ENCODE measurements around the gene CANX.
"Not testable (repeated sequence)": the region's sequence is repeated elsewhere in the genome, so short reads cannot be mapped to it uniquely, and the experiment has no call there.

The CANX gene

GRCh38 chr5:179731791-179732411, 33.1 kb downstream of the CANX start:
- no peak overlapping the region for H3K27ac ChIP-seq (ENCODE audit: low read length)
- H3K9me3 ChIP-seq (ENCODE audit: control insufficient read depth, insufficient read depth, low read length): no peaks in the 10 kb centered on the region
- H3K36me3 ChIP-seq (ENCODE audit: control insufficient read depth, insufficient read depth, low read length): peaks cover 13% of the 10 kb centered on the region; the same call in 1 of the 2 replicates
- peaks cover 2% of the 10 kb centered on the region; the same call in 1 of the 2 replicates for H3K4me1 ChIP-seq (ENCODE audit: control insufficient read depth, insufficient read depth, low read length)
- no peak for DNase-seq (ENCODE audit: low read depth, low spot score)
- H3K27me3 ChIP-seq (ENCODE audit: control insufficient read depth, insufficient read depth, low read length): no peaks in the 10 kb centered on the region
- no CpG with 5 or more reads among the region's 24 CpGs for WGBS (ENCODE audit: insufficient coverage, insufficient read length)
- H3K4me3 ChIP-seq (ENCODE audit: low read length): no peak overlapping the region

DNA sequence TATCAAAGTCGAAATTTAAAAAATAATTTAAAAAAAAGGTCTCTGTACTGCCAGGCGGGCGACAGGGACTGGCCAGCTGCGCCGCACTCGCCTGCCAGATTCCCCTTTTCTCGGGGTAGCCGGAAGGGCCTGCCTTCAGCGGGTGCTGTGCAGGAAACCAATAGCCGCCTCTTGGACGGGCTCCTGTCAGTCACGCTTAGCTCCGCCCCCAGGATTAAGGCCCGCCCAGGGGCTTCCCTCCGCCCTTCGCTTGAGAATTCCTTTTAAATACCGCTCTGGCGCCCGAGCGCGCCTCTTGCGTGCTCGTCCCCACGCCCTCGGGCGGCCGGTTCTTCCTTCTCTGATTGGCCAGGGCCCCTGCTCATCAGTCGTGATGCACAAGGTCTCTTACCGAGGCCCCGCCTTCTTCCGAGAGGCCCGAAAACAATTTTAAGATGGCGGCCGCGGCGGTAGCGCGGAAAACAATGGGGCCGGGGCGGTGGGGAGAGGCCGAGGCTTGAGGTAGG, 33.7 kb downstream of the CANX start, which contains the start of gene MAML1:
Gene MAML1 (plus strand): TSS at position 411 of the 506 bp plus-strand sequence. CDS start 291 bp downstream, outside the sequence.
- no peak within 1 kb of the TSS for H3K27ac ChIP-seq (ENCODE audit: low read length)
- peak within 1 kb of the TSS; percentile 99 for H3K4me3 ChIP-seq (ENCODE audit: low read length)
- H3K27me3 ChIP-seq (ENCODE audit: control insufficient read depth, insufficient read depth, low read length): no peaks in the 10 kb centered on the region
- peaks cover 10% of the 10 kb centered on the region; the same call in 1 of the 2 replicates for H3K36me3 ChIP-seq (ENCODE audit: control insufficient read depth, insufficient read depth, low read length)
- no peaks in the 10 kb centered on the region for H3K9me3 ChIP-seq (ENCODE audit: control insufficient read depth, insufficient read depth, low read length)
- WGBS (ENCODE audit: insufficient coverage, insufficient read length): no CpG with 5 or more reads among the region's 41 CpGs
- peak; percentile 97 for DNase-seq (ENCODE audit: low read depth, low spot score)
- H3K4me1 ChIP-seq (ENCODE audit: control insufficient read depth, insufficient read depth, low read length): peaks cover 2% of the 10 kb centered on the region; the same call in 1 of the 2 replicates

DNA sequence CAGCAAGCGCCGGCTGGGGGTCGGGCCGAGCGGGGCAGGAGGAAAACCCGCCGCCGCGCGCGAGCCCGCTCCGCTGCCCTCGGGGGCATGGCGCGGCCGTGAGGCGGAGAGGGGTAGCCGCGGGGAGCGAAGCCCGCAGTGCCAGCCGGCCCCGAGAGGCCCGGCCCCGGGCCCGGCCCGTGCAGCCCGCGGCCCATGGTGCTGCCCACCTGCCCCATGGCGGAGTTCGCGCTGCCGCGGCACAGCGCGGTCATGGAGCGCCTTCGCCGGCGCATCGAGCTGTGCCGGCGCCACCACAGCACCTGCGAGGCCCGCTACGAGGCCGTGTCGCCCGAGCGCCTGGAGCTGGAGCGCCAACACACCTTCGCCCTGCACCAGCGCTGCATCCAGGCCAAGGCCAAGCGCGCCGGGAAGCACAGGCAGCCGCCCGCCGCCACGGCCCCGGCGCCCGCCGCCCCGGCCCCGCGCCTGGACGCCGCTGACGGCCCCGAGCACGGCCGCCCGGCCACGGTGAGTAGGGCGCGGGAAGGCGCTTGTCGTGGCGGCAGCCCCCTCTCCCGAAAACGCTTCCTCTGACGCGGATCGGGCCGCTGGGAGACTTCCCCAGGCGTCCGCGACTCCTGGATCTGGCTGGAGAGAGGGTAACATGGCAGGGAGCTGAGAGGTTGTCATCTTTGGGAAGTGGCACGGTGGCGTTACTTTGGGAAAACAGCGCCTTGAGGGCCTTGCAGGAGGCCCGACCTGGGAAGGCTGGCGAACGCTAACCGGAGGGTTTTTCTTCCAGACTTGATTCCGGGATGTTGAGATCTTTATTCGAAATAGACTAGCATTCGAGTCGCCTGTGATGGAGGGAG, 34.4 kb downstream of the CANX start:
- no CpG with 5 or more reads among the region's 101 CpGs for WGBS (ENCODE audit: insufficient coverage, insufficient read length)
- H3K27ac ChIP-seq (ENCODE audit: low read length): no peak overlapping the region
- peaks cover 2% of the 10 kb centered on the region; the same call in 1 of the 2 replicates for H3K4me1 ChIP-seq (ENCODE audit: control insufficient read depth, insufficient read depth, low read length)
- no peaks in the 10 kb centered on the region for H3K9me3 ChIP-seq (ENCODE audit: control insufficient read depth, insufficient read depth, low read length)
- peaks cover 9% of the 10 kb centered on the region; the same call in 1 of the 2 replicates for H3K36me3 ChIP-seq (ENCODE audit: control insufficient read depth, insufficient read depth, low read length)
- DNase-seq (ENCODE audit: low read depth, low spot score): no peak
- no peaks in the 10 kb centered on the region for H3K27me3 ChIP-seq (ENCODE audit: control insufficient read depth, insufficient read depth, low read length)
- H3K4me3 ChIP-seq (ENCODE audit: low read length): peak overlapping the region; percentile 99

- Histone ChIP-seq H3K27me3 (ENCODE audit: control insufficient read depth, insufficient read depth, low read length) (no peaks in the 10 kb centered on the region), H3K4me1 (ENCODE audit: control insufficient read depth, insufficient read depth, low read length) (peaks cover 2% of the 10 kb centered on the region; the same call in 1 of the 2 replicates), H3K27ac (ENCODE audit: low read length) (no peak overlapping the region), H3K9me3 (ENCODE audit: control insufficient read depth, insufficient read depth, low read length) (no peaks in the 10 kb centered on the region), H3K4me3 (ENCODE audit: low read length) (peak overlapping the region; percentile 99; the same call in 1 of the 2 replicates), H3K36me3 (ENCODE audit: control insufficient read depth, insufficient read depth, low read length) (peaks cover 7% of the 10 kb centered on the region; the same call in 1 of the 2 replicates)
- WGBS (ENCODE audit: insufficient coverage, insufficient read length): no CpG with 5 or more reads among the region's 2 CpGs
- DNase-seq (ENCODE audit: low read depth, low spot score): no peak
Measured at GRCh38 chr5:179733772-179734126, 35.0 kb downstream of the CANX start.

GRCh38 chr5:179734536-179735164, 35.9 kb downstream of the CANX start:
- no peak for DNase-seq (ENCODE audit: low read depth, low spot score)
- Histone ChIP-seq H3K36me3 (ENCODE audit: control insufficient read depth, insufficient read depth, low read length) (peaks cover 4% of the 10 kb centered on the region; the same call in 1 of the 2 replicates), H3K4me1 (ENCODE audit: control insufficient read depth, insufficient read depth, low read length) (peaks cover 2% of the 10 kb centered on the region; the same call in 1 of the 2 replicates), H3K27me3 (ENCODE audit: control insufficient read depth, insufficient read depth, low read length) (no peaks in the 10 kb centered on the region), H3K9me3 (ENCODE audit: control insufficient read depth, insufficient read depth, low read length) (no peaks in the 10 kb centered on the region), H3K4me3 (ENCODE audit: low read length) (no peak overlapping the region), H3K27ac (ENCODE audit: low read length) (no peak overlapping the region)
- no CpG with 5 or more reads among the region's 12 CpGs for whole genome bisulfite sequencing (ENCODE audit: insufficient coverage, insufficient read length)

GRCh38 chr5:179738742-179739141, 40.0 kb downstream of the CANX start:
- WGBS (ENCODE audit: insufficient coverage, insufficient read length): no CpG with 5 or more reads among the region's 4 CpGs
- peaks cover 2% of the 10 kb centered on the region; the same call in 1 of the 2 replicates for H3K4me1 ChIP-seq (ENCODE audit: control insufficient read depth, insufficient read depth, low read length)
- no peaks in the 10 kb centered on the region for H3K27me3 ChIP-seq (ENCODE audit: control insufficient read depth, insufficient read depth, low read length)
- no peak overlapping the region for H3K4me3 ChIP-seq (ENCODE audit: low read length)
- DNase-seq (ENCODE audit: low read depth, low spot score): no peak
- H3K36me3 ChIP-seq (ENCODE audit: control insufficient read depth, insufficient read depth, low read length): no peaks in the 10 kb centered on the region
- no peaks in the 10 kb centered on the region for H3K9me3 ChIP-seq (ENCODE audit: control insufficient read depth, insufficient read depth, low read length)
- H3K27ac ChIP-seq (ENCODE audit: low read length): no peak overlapping the region

- not testable (repeated sequence) for H3K27me3 ChIP-seq (ENCODE audit: control insufficient read depth, insufficient read depth, low read length); H3K4me1 ChIP-seq (ENCODE audit: control insufficient read depth, insufficient read depth, low read length); H3K9me3 ChIP-seq (ENCODE audit: control insufficient read depth, insufficient read depth, low read length); H3K36me3 ChIP-seq (ENCODE audit: control insufficient read depth, insufficient read depth, low read length); H3K27ac ChIP-seq (ENCODE audit: low read length); DNase-seq (ENCODE audit: low read depth, low spot score); H3K4me3 ChIP-seq (ENCODE audit: low read length)
- WGBS (ENCODE audit: insufficient coverage, insufficient read length): no CpG with 5 or more reads among the region's 7 CpGs
Measured at GRCh38 chr5:179744106-179744505, 45.3 kb downstream of the CANX start.

DNA sequence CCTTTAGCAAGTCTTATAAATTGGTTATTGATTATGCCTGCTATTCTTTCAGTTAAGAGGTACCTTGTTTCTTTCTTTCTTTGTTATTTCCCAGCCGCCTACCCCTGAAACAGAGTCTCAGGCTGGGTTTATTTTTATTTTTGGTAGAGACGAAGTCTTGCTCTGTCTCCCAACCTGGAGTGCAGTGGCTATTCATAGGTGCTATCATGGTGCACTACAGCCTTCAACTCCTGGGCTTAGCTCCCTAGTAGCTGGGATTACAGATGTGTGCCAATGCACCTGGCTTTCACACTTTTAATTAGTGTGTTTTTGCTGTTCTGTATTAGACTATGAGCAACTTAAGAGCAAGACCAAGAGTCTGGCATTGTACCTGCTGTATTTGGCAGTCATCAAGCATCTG, 48.1 kb downstream of the CANX start:
- DNase-seq (ENCODE audit: low read depth, low spot score): no peak
- Histone ChIP-seq H3K27ac (ENCODE audit: low read length) (no peak overlapping the region), H3K4me1 (ENCODE audit: control insufficient read depth, insufficient read depth, low read length) (no peaks in the 10 kb centered on the region), H3K4me3 (ENCODE audit: low read length) (no peak overlapping the region), H3K9me3 (ENCODE audit: control insufficient read depth, insufficient read depth, low read length) (no peaks in the 10 kb centered on the region), H3K36me3 (ENCODE audit: control insufficient read depth, insufficient read depth, low read length) (no peaks in the 10 kb centered on the region), H3K27me3 (ENCODE audit: control insufficient read depth, insufficient read depth, low read length) (no peaks in the 10 kb centered on the region)
- WGBS (ENCODE audit: insufficient coverage, insufficient read length): no CpG with 5 or more reads among the region's 2 CpGs

GRCh38 chr5:179747811-179748210, 49.0 kb downstream of the CANX start:
- Histone ChIP-seq H3K4me1 (ENCODE audit: control insufficient read depth, insufficient read depth, low read length) (no peaks in the 10 kb centered on the region), H3K9me3 (ENCODE audit: control insufficient read depth, insufficient read depth, low read length) (no peaks in the 10 kb centered on the region), H3K27me3 (ENCODE audit: control insufficient read depth, insufficient read depth, low read length) (no peaks in the 10 kb centered on the region), H3K4me3 (ENCODE audit: low read length) (no peak overlapping the region), H3K36me3 (ENCODE audit: control insufficient read depth, insufficient read depth, low read length) (no peaks in the 10 kb centered on the region), H3K27ac (ENCODE audit: low read length) (no peak overlapping the region)
- WGBS (ENCODE audit: insufficient coverage, insufficient read length): no CpG with 5 or more reads among the region's 3 CpGs
- DNase-seq (ENCODE audit: low read depth, low spot score): no peak

- H3K27me3 ChIP-seq (ENCODE audit: control insufficient read depth, insufficient read depth, low read length): no peaks in the 10 kb centered on the region
- no peaks in the 10 kb centered on the region for H3K9me3 ChIP-seq (ENCODE audit: control insufficient read depth, insufficient read depth, low read length)
- DNase-seq (ENCODE audit: low read depth, low spot score): no peak
- no peak overlapping the region for H3K27ac ChIP-seq (ENCODE audit: low read length)
- no CpG with 5 or more reads among the region's 8 CpGs for WGBS (ENCODE audit: insufficient coverage, insufficient read length)
- H3K4me1 ChIP-seq (ENCODE audit: control insufficient read depth, insufficient read depth, low read length): peaks cover 2% of the 10 kb centered on the region; the same call in 1 of the 2 replicates
- H3K36me3 ChIP-seq (ENCODE audit: control insufficient read depth, insufficient read depth, low read length): no peaks in the 10 kb centered on the region
- H3K4me3 ChIP-seq (ENCODE audit: low read length): no peak overlapping the region
Measured at GRCh38 chr5:179749857-179750508, 51.2 kb downstream of the CANX start.

Data from iPS DF 6.9 (cell line).